ENCODE measurements around the gene ZC2HC1B. TPM values are rescaled to one million over a fixed set of nuclear protein-coding genes. Genes with fewer than 3 reads are reported as not detected.

Gene ZC2HC1B
- total and polyA plus RNA-seq, 9 of the 15 experiments (the other 6 are each of a cell fraction or from before 2014, with no cell fraction given) = not detected

- TF ChIP-seq NCOA6 (IDR thresholded peaks at IDR 0.05) = no peak
- TF ChIP-seq ZNF449 (CRISPR knock-in tag; IDR thresholded peaks at IDR 0.05) = no peak
- Histone ChIP-seq H3K4me3 (no peak overlapping the region), H3K36me3 (ENCODE audit: control insufficient read depth, insufficient read depth, low read length) (no peaks in the 10 kb centered on the region), H3K27ac (ENCODE audit: extremely low read depth, low read depth, low read length) (no peak overlapping the region), H3K4me2 (ENCODE audit: insufficient read depth, low read length) (no peak overlapping the region), H3K9ac (ENCODE audit: insufficient read depth in 1 of 2, low read depth in 2 of 2, low read length in 2 of 2) (no peak overlapping the region), H3K27me3 (ENCODE audit: control insufficient read depth in 2 of 2, insufficient read depth in 2 of 2, low read length in 2 of 2) (no peaks in the 10 kb centered on the region), H2AFZ (ENCODE audit: low read depth, low read length) (no peak overlapping the region), H3K4me1 (replicated peaks in 1 of 2; ENCODE audit: control insufficient read depth in 2 of 2, insufficient read depth in 2 of 2, low read length in 2 of 2) (no peaks in the 10 kb centered on the region; a peak in 1 of 5 replicates), H3K79me2 (ENCODE audit: control insufficient read depth, insufficient read depth, low read length) (no peaks in the 10 kb centered on the region), H4K20me1 (replicated peaks; ENCODE audit: control insufficient read depth, insufficient read depth, low read length) (no peaks in the 10 kb centered on the region), H3K9me3 (replicated peaks; ENCODE audit: control insufficient read depth, insufficient read depth, low read depth, low read length) (no peaks in the 10 kb centered on the region), H3K9me1 (ENCODE audit: control insufficient read depth, insufficient read depth, low read length) (no peaks in the 10 kb centered on the region)
- ATAC-seq = no peak
- POLR2A ChIA-PET = interaction anchor here (1.6 kb wide), 1 partner anchor 15 kb away, joined by 13 read pairs; the partner anchor contains the start of gene LTV1
- BruUV-seq (replicated peaks) = TSS peak; percentile 15
- intact Hi-C loops (cut with micrococcal nuclease) = no loop called here
- in situ Hi-C loops (cut with MboI) = no loop called here
- CTCF ChIA-PET (ENCODE audit: low intra/inter-chr PET ratio) = no interaction called here
- FAIRE-seq = no peak
- no peak for DNase-seq (ENCODE audit: extremely low read depth in 1 of 4, low spot score in 3 of 4)
These were observed 35.7 kb upstream of the ZC2HC1B start for GRCh38 chr6:143828572-143828971.

- Histone ChIP-seq H3K9me3 (replicated peaks; ENCODE audit: control insufficient read depth, insufficient read depth, low read depth, low read length) (no peaks in the 10 kb centered on the region), H2AFZ (ENCODE audit: low read depth, low read length) (no peak overlapping the region), H3K27ac (ENCODE audit: extremely low read depth, low read depth, low read length) (no peak overlapping the region), H3K27me3 (ENCODE audit: control insufficient read depth in 2 of 2, insufficient read depth in 2 of 2, low read length in 2 of 2) (no peaks in the 10 kb centered on the region), H3K4me3 (no peak overlapping the region), H3K36me3 (ENCODE audit: control insufficient read depth, insufficient read depth, low read length) (no peaks in the 10 kb centered on the region), H3K9ac (ENCODE audit: insufficient read depth in 1 of 2, low read depth in 2 of 2, low read length in 2 of 2) (no peak overlapping the region), H3K4me1 (replicated peaks in 1 of 2; ENCODE audit: control insufficient read depth in 2 of 2, insufficient read depth in 2 of 2, low read length in 2 of 2) (no peaks in the 10 kb centered on the region; a peak in 1 of 5 replicates), H3K9me1 (ENCODE audit: control insufficient read depth, insufficient read depth, low read length) (no peaks in the 10 kb centered on the region), H3K79me2 (ENCODE audit: control insufficient read depth, insufficient read depth, low read length) (no peaks in the 10 kb centered on the region), H4K20me1 (replicated peaks; ENCODE audit: control insufficient read depth, insufficient read depth, low read length) (no peaks in the 10 kb centered on the region), H3K4me2 (ENCODE audit: insufficient read depth, low read length) (no peak overlapping the region)
- no peak for ATAC-seq
- ChIA-PET CTCF (ENCODE audit: low intra/inter-chr PET ratio) (no interaction called here), POLR2A (interaction anchor here (1.2 kb wide), 1 partner anchor 21 kb away, joined by 3 read pairs; no protein-coding TSS in a partner anchor)
- intact Hi-C loops (cut with micrococcal nuclease) (no loop called here), in situ Hi-C loops (cut with MboI) (no loop called here)
- no TSS peak for BruUV-seq (replicated peaks)
- no peak for FAIRE-seq
- 69% methylated on average over 2 of the region's 2 CpGs for WGBS (ENCODE audit: insufficient coverage, low coverage, missing lambda C conversion rate)
- TF ChIP-seq EP300 (IDR thresholded peaks at IDR 0.05; ENCODE audit: low read length) (no peak), MEIS2 (IDR thresholded peaks at IDR 0.05; ENCODE audit: partially characterized antibody) (no peak), USF2 (CRISPR knock-in tag; IDR thresholded peaks at IDR 0.05) (no peak), BRD9 (IDR thresholded peaks at IDR 0.05; ENCODE audit: low read depth, partially characterized antibody) (no peak)
- DNase-seq (ENCODE audit: extremely low read depth in 1 of 4, low spot score in 3 of 4) = no peak
These were observed 28.1 kb upstream of the ZC2HC1B start for GRCh38 chr6:143836150-143836549.

Data from K562 (cell line).